Glutamatergic neuron (in vitro differentiated cells): Measurements from ENCODE around the gene DLG2. TPM values are rescaled to one million over a fixed set of nuclear protein-coding genes. Genes with fewer than 3 reads are reported as not detected.
"Not testable (repeated sequence)": the region's sequence is repeated elsewhere in the genome, so short reads cannot be mapped to it uniquely, and the experiment has no call there.

Experiments used
- DNase-seq: peaks from one replicate; pipeline ENCODE4 v3.0.0; 2022
- H3K27ac Mint-ChIP-seq: one replicate; pipeline ENCODE4 v1.8.0; 2020; ENCODE audit warnings: mild to moderate bottlenecking, mixed read lengths, inconsistent platforms; ENCODE audit not compliant: unreplicated experiment
- H3K27me3 Mint-ChIP-seq: one replicate; pipeline ENCODE4 v1.8.0; 2020; ENCODE audit warnings: mild to moderate bottlenecking, moderate library complexity, mixed read lengths, inconsistent platforms; ENCODE audit not compliant: unreplicated experiment
- H3K36me3 Mint-ChIP-seq: one replicate; pipeline ENCODE4 v1.8.0; 2020; ENCODE audit warnings: mild to moderate bottlenecking, mixed read lengths, inconsistent platforms; ENCODE audit not compliant: unreplicated experiment
- H3K4me1 Mint-ChIP-seq: one replicate; pipeline ENCODE4 v1.8.0; 2020; ENCODE audit warnings: mild to moderate bottlenecking, low read depth, mixed read lengths, inconsistent platforms; ENCODE audit not compliant: unreplicated experiment
- H3K4me3 Mint-ChIP-seq: one replicate; pipeline ENCODE4 v1.8.0; 2020; ENCODE audit warnings: mild to moderate bottlenecking, mixed read lengths, inconsistent platforms; ENCODE audit not compliant: unreplicated experiment
- H3K9me3 Mint-ChIP-seq: one replicate; pipeline ENCODE4 v1.8.0; 2020; ENCODE audit warnings: mild to moderate bottlenecking, moderate library complexity, mixed read lengths, inconsistent platforms; ENCODE audit not compliant: unreplicated experiment
- total RNA-seq: library from RNA; stranded (reverse); fragmentation: NEBNext Ultra II Directional; extraction: Animal tissue kit (Norgen Biotek cat#: 25700); gene quantifications from one replicate; pipeline ENCODE4 v1.2.1, GENCODE V29; 2021; ENCODE audit not compliant: unreplicated experiment
- TF ChIP-seq, protein P1 (sequence below): fragments of 200-600 bp; sonication (generic); IDR thresholded peaks from one replicate; pipeline ENCODE4 v1.5.0; 2021; ENCODE audit not compliant: partially characterized antibody, unreplicated experiment

Gene DLG2
- total RNA-seq, 1 donor from 2014 or later, result 2.9 TPM

DNA sequence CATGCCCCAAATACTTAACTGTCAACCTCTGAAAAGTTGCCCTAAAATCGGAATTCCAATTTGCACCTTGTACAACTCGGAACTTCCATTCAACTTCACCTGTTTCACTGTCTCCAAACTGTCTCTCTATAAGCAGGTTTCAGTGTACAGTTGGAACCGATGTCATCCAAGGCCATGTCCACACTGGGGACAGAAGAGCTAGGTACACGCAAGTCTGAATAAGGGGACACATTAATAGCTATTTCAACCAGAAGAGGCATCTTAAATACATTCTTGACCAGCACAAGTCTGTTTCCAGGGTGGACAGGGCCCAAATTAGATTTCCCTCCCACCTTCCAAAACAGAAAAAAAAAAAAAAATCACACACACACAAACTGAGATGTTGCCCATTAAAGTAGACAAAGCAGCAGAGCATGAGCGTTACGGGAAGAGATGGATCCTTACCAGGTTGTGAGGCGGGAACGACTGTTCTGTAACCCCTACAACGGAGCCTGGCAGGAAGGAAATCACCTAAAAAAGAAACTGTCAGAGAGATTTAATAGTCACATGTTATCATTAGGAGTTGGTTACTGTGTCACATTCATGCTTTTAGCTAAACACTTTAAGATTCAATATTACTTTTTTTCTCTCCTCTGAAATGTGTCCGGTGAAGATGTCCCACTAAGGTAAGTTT, 36.1 kb upstream of the DLG2 start:
- H3K27ac Mint-ChIP-seq, result peak overlapping the region; percentile 97
- H3K9me3 Mint-ChIP-seq, result peaks cover 16% of the 10 kb centered on the region
- peak overlapping the region; percentile 98 for H3K4me3 Mint-ChIP-seq
- no peak for DNase-seq
- peaks cover 13% of the 10 kb centered on the region for H3K27me3 Mint-ChIP-seq
- peaks cover 5% of the 10 kb centered on the region for H3K4me1 Mint-ChIP-seq
- TF ChIP-seq, protein P1, sequence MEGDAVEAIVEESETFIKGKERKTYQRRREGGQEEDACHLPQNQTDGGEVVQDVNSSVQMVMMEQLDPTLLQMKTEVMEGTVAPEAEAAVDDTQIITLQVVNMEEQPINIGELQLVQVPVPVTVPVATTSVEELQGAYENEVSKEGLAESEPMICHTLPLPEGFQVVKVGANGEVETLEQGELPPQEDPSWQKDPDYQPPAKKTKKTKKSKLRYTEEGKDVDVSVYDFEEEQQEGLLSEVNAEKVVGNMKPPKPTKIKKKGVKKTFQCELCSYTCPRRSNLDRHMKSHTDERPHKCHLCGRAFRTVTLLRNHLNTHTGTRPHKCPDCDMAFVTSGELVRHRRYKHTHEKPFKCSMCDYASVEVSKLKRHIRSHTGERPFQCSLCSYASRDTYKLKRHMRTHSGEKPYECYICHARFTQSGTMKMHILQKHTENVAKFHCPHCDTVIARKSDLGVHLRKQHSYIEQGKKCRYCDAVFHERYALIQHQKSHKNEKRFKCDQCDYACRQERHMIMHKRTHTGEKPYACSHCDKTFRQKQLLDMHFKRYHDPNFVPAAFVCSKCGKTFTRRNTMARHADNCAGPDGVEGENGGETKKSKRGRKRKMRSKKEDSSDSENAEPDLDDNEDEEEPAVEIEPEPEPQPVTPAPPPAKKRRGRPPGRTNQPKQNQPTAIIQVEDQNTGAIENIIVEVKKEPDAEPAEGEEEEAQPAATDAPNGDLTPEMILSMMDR, result no peak
- H3K36me3 Mint-ChIP-seq, result no peaks in the 10 kb centered on the region

DNA sequence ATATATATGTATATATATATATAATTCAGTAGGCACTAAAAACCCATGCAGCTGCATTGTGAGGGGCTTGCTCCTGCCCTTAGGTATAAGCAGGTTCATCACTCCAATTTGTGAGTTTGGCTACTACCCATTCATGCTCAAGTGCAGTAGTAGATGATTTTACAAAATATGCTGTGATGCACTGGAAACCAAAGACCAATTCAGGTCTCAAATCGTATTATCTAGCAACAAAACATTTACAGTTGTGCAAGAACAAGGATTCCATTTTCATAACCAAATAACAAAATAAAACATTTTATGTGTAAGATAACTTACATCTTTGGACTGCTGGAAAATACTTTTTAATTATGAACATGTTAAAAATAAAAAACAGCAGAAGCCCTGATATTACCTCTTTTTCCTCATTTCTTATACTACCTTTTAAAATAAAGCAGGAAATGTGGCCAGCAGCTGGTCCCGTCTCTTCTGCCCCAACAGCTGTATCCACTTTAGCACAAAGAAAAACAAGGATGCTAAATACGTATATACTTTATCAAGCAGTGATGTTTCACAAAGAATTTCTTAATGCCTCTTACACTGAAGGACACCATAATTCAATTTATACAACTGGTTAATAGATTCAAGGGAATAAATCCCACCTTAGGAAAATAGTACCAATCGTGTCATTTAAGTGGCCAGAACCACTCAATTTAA, 35.0 kb upstream of the DLG2 start:
- H3K36me3 Mint-ChIP-seq, result no peaks in the 10 kb centered on the region
- peaks cover 16% of the 10 kb centered on the region for H3K9me3 Mint-ChIP-seq
- peaks cover 13% of the 10 kb centered on the region for H3K27me3 Mint-ChIP-seq
- H3K27ac Mint-ChIP-seq, result peak overlapping the region; percentile 38
- DNase-seq, result no peak
- H3K4me3 Mint-ChIP-seq, result peak overlapping the region; percentile 98
- TF ChIP-seq, protein P1, result no peak
- peaks cover 5% of the 10 kb centered on the region for H3K4me1 Mint-ChIP-seq

GRCh38 chr11:85658180-85658579, 31.0 kb upstream of the DLG2 start:
- Mint-ChIP-seq H3K36me3 (no peaks in the 10 kb centered on the region), H3K27me3 (peaks cover 5% of the 10 kb centered on the region), H3K4me1 (peaks cover 5% of the 10 kb centered on the region), H3K4me3 (no peak overlapping the region), H3K27ac (no peak overlapping the region), H3K9me3 (peaks cover 2% of the 10 kb centered on the region)
- TF ChIP-seq, protein P1, result no peak
- DNase-seq, result no peak

DNA sequence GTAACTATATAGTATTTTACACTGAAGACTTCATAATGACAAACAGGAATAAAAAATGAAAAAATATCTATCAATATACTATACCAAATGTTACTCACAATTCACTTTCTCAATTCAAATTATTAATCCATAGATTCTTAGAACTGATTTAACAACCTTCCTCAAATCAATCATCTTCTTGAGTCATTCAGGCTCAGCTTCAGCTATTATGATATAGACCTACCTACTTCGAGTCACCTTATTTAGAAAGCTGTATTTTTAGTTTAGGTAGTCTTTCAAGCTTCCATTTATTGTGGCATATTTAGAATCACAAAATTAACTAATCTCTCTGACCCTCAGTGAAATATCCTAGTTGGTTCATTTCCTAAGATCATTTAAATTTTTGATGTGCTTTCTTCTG, 29.6 kb upstream of the DLG2 start:
- peaks cover 2% of the 10 kb centered on the region for H3K27me3 Mint-ChIP-seq
- TF ChIP-seq, protein P1, result no peak
- H3K9me3 Mint-ChIP-seq, result no peaks in the 10 kb centered on the region
- H3K4me1 Mint-ChIP-seq, result peaks cover 5% of the 10 kb centered on the region
- no peak for DNase-seq
- no peaks in the 10 kb centered on the region for H3K36me3 Mint-ChIP-seq
- H3K4me3 Mint-ChIP-seq, result no peak overlapping the region
- no peak overlapping the region for H3K27ac Mint-ChIP-seq

DNA sequence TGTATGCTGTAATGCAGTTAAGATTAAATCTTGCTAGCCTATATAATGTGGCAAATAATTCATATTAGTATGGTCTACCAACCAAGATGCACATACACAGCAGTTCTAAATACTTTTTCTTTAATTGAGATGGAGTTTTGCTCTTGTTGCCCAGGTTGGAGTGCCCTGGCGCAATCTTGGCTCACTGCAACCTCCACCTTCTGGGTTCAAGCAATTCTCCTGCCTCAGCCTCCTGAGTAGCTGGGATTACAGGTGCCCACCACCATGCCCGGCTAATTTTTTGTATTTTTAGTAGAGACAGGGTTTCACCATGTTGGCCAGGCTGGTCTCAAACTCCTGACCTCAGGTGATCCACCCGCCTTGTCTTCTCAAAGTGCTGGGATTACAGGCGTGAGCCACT, 27.2 kb upstream of the DLG2 start:
- not testable (repeated sequence) for H3K9me3 Mint-ChIP-seq, H3K4me3 Mint-ChIP-seq, H3K27me3 Mint-ChIP-seq, H3K27ac Mint-ChIP-seq, H3K36me3 Mint-ChIP-seq, DNase-seq, H3K4me1 Mint-ChIP-seq
